GM12892 (cell line): ENCODE data around the gene GGT5.

ENCODE experiments used
- POLR2A ChIP-seq: IDR thresholded peaks from 2 replicates; pipeline ENCODE4 v1.6.1; 2011; ENCODE audit warnings: low read depth, low read length, control low read depth
- POLR2AphosphoS5 ChIP-seq: IDR thresholded peaks from 2 replicates; pipeline ENCODE4 v1.6.1; 2011; ENCODE audit warnings: low read depth, low read length, control low read depth

DNA sequence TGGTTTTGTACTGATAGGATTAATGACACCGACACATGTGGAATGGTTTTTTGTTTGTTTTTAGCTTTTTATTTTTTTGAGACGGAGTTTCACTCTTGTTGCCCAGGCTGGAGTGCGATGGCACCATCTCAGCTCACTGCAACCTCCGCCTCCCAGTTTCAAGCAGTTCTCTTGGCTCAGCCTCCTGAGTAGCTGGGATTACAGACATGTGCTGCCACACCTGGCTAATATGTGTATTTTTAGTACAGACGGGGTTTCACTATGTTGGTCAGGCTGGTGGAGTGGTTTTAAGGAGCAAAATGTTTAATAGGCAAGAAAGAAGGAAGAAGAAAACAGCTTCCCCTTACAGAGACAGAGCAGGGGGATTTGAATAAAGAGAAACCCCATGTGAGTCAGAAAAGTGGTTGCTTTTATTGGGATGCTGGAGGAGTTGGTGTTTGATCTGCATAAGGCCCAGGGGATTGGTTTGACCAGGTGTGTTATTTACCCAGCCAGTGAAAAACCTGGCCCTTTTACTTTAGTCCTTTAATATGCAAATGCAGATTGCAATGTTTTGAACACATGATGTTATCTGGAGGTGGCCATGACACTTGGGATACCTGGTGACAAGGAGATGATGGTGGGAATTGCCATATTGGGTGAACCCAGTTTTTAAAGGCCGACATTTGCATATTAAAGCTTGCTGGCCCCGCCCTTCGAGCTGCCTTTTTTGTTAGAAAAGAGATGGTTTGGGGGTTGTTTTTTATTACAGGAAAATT, 39.3 kb downstream of the GGT5 start:
- TF ChIP-seq POLR2AphosphoS5: no peak
- no peak for TF ChIP-seq POLR2A
